HUES6 (cell line): ENCODE data around the gene XPR1.

Experiments used
- H3K27ac ChIP-seq: 2 replicates; pipeline ENCODE4 v1.7.0; 2013; ENCODE audit warnings: low read depth, mild to moderate bottlenecking, low read length, inconsistent platforms
- H3K27me3 ChIP-seq: 2 replicates; pipeline ENCODE4 v1.6.1; 2013; ENCODE audit warnings: low read length; ENCODE audit not compliant: control insufficient read depth, insufficient read depth
- H3K36me3 ChIP-seq: 2 replicates; pipeline ENCODE4 v1.6.1; 2013; ENCODE audit warnings: low read length; ENCODE audit not compliant: control insufficient read depth, insufficient read depth
- H3K4me1 ChIP-seq: 2 replicates; pipeline ENCODE4 v1.6.1; 2013; ENCODE audit warnings: low read length; ENCODE audit not compliant: control insufficient read depth, insufficient read depth
- H3K4me3 ChIP-seq: 2 replicates; pipeline ENCODE4 v1.5.1; 2013; ENCODE audit warnings: low read depth, low read length
- H3K9ac ChIP-seq: one replicate; pipeline ENCODE4 v1.6.1; 2013; ENCODE audit warnings: mild to moderate bottlenecking, low read length
- H3K9me3 ChIP-seq: 2 replicates; pipeline ENCODE4 v1.6.1; 2013; ENCODE audit warnings: low read depth, low read length; ENCODE audit not compliant: control insufficient read depth, insufficient read depth

Gene XPR1

GRCh38 chr1:180907313-180908055 lies 275.7 kb downstream of the XPR1 start:
- Histone ChIP-seq H3K4me1 (peaks cover 8% of the 10 kb centered on the region), H3K9ac (no peak overlapping the region)

DNA sequence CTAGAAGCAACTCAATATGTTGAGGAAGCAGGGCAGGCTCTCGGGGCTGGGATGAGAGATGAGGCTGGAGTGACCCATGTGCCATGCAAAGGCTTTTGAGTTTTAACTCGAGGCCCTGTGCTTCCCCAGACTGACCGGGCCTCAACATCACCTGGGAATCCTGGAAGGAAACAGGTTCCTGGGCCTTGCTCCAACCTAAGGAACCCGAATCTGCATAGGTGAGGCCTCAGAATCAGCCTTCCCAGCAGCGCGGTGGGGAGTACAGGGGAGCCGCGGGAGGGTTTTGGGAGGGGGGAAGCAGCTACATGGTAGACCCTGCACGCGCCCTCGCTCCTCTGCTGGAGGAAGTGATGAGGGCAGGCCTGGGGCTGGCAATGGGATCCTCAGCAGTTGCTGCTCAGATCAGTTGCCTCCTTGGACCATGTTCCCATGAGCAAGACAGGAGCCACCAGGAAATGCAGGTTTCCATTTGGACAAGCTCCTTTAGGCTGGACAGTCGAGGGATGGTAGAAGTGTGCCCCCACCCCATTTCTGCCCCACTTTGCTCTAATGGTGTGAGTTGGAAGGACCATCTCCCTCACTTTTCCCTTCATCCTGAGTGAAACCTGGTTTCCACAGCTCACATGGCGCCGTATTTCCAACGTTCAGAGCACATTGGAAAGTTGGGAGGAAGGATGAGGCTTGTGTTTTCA lies 276.4 kb downstream of the XPR1 start:
- H3K27me3 ChIP-seq: peaks cover 22% of the 10 kb centered on the region
- peaks cover 8% of the 10 kb centered on the region for H3K4me1 ChIP-seq
- H3K4me3 ChIP-seq: no peak overlapping the region
- H3K27ac ChIP-seq: no peak overlapping the region
- no peaks in the 10 kb centered on the region for H3K9me3 ChIP-seq
- H3K36me3 ChIP-seq: no peaks in the 10 kb centered on the region
- no peak overlapping the region for H3K9ac ChIP-seq

More at GRCh38 chr1:180907313-180908055, 275.7 kb downstream of the XPR1 start:
- Histone ChIP-seq H3K36me3 (no peaks in the 10 kb centered on the region), H3K4me3 (no peak overlapping the region), H3K27me3 (peaks cover 16% of the 10 kb centered on the region), H3K27ac (no peak overlapping the region), H3K9me3 (no peaks in the 10 kb centered on the region)

GRCh38 chr1:180909005-180909414 lies 277.2 kb downstream of the XPR1 start:
- Histone ChIP-seq H3K27me3 (peaks cover 30% of the 10 kb centered on the region), H3K4me3 (no peak overlapping the region), H3K9me3 (no peaks in the 10 kb centered on the region), H3K4me1 (peaks cover 8% of the 10 kb centered on the region), H3K36me3 (no peaks in the 10 kb centered on the region), H3K27ac (no peak overlapping the region), H3K9ac (no peak overlapping the region)

GRCh38 chr1:180909462-180909976 lies 277.7 kb downstream of the XPR1 start:
- peaks cover 8% of the 10 kb centered on the region for H3K4me1 ChIP-seq
- no peak overlapping the region for H3K27ac ChIP-seq
- peaks cover 35% of the 10 kb centered on the region for H3K27me3 ChIP-seq
- no peaks in the 10 kb centered on the region for H3K36me3 ChIP-seq
- H3K9ac ChIP-seq: no peak overlapping the region
- no peak overlapping the region for H3K4me3 ChIP-seq
- H3K9me3 ChIP-seq: no peaks in the 10 kb centered on the region

- Histone ChIP-seq H3K9ac (peak overlapping the region; percentile 69), H3K9me3 (no peaks in the 10 kb centered on the region)
Measured at GRCh38 chr1:180911640-180912191, 279.9 kb downstream of the XPR1 start.

GRCh38 chr1:180912211-180912800 lies 280.5 kb downstream of the XPR1 start:
- peak overlapping the region; percentile 59 for H3K4me3 ChIP-seq
- no peak overlapping the region for H3K27ac ChIP-seq
- no peaks in the 10 kb centered on the region for H3K36me3 ChIP-seq
- peaks cover 8% of the 10 kb centered on the region for H3K4me1 ChIP-seq
- peak overlapping the region; percentile 69 for H3K9ac ChIP-seq
- H3K27me3 ChIP-seq: peaks cover 57% of the 10 kb centered on the region
- H3K9me3 ChIP-seq: no peaks in the 10 kb centered on the region

More at GRCh38 chr1:180911640-180912191, 279.9 kb downstream of the XPR1 start:
- peaks cover 52% of the 10 kb centered on the region for H3K27me3 ChIP-seq
- H3K4me1 ChIP-seq: peaks cover 8% of the 10 kb centered on the region
- H3K36me3 ChIP-seq: no peaks in the 10 kb centered on the region
- H3K27ac ChIP-seq: no peak overlapping the region
- peak overlapping the region; percentile 59 for H3K4me3 ChIP-seq

GRCh38 chr1:180912801-180913565 lies 281.2 kb downstream of the XPR1 start, which contains the start of gene KIAA1614:
KIAA1614 (plus strand) TSS chr1:180912897; CDS start chr1:180913244, 347 bp downstream.
- no peaks in the 10 kb centered on the region for H3K36me3 ChIP-seq
- H3K9me3 ChIP-seq: no peaks in the 10 kb centered on the region
- peaks cover 12% of the 10 kb centered on the region for H3K4me1 ChIP-seq
- peaks cover 64% of the 10 kb centered on the region for H3K27me3 ChIP-seq
- peak within 1 kb of the TSS; percentile 59 for H3K4me3 ChIP-seq
- no peak within 1 kb of the TSS for H3K27ac ChIP-seq
- peak within 1 kb of the TSS; percentile 69 for H3K9ac ChIP-seq

GRCh38 chr1:180915426-180915965 lies 283.7 kb downstream of the XPR1 start:
- Histone ChIP-seq H3K27me3 (peaks cover 88% of the 10 kb centered on the region), H3K4me3 (no peak overlapping the region), H3K36me3 (no peaks in the 10 kb centered on the region), H3K4me1 (peaks cover 12% of the 10 kb centered on the region), H3K9me3 (no peaks in the 10 kb centered on the region), H3K9ac (no peak overlapping the region), H3K27ac (no peak overlapping the region)

GRCh38 chr1:180916012-180916770 lies 284.4 kb downstream of the XPR1 start:
- Histone ChIP-seq H3K9me3 (no peaks in the 10 kb centered on the region), H3K4me1 (peaks cover 14% of the 10 kb centered on the region), H3K9ac (no peak overlapping the region), H3K36me3 (no peaks in the 10 kb centered on the region), H3K27ac (no peak overlapping the region), H3K4me3 (no peak overlapping the region), H3K27me3 (peaks cover 86% of the 10 kb centered on the region)
